ENCODE measurements around the gene SCTR.

SCTR gene

GRCh38 chr2:119440873-119441272 is 83.4 kb downstream of the SCTR start:
- Histone ChIP-seq H3K36me3 (ENCODE audit: control insufficient read depth, insufficient read depth, low read length) (peaks cover 8% of the 10 kb centered on the region; the same call in 1 of the 2 replicates), H3K9me3 (ENCODE audit: control insufficient read depth, insufficient read depth, low read length) (no peaks in the 10 kb centered on the region), H3K4me3 (ENCODE audit: low read depth, low read length) (no peak overlapping the region), H3K9ac (ENCODE audit: low read depth, low read length) (no peak overlapping the region), H3K27ac (ENCODE audit: low read depth, low read length) (no peak overlapping the region), H3K27me3 (ENCODE audit: control insufficient read depth, insufficient read depth, low read length) (no peaks in the 10 kb centered on the region), H3K4me1 (ENCODE audit: control insufficient read depth, insufficient read depth, low read length) (no peaks in the 10 kb centered on the region)

GRCh38 chr2:119440501-119440870 is 83.8 kb downstream of the SCTR start:
- H3K4me3 ChIP-seq (ENCODE audit: low read depth, low read length): no peak overlapping the region
- H3K27ac ChIP-seq (ENCODE audit: low read depth, low read length): no peak overlapping the region
- H3K9ac ChIP-seq (ENCODE audit: low read depth, low read length): no peak overlapping the region
- H3K27me3 ChIP-seq (ENCODE audit: control insufficient read depth, insufficient read depth, low read length): no peaks in the 10 kb centered on the region
- no peaks in the 10 kb centered on the region for H3K4me1 ChIP-seq (ENCODE audit: control insufficient read depth, insufficient read depth, low read length)
- H3K36me3 ChIP-seq (ENCODE audit: control insufficient read depth, insufficient read depth, low read length): peaks cover 8% of the 10 kb centered on the region; the same call in 1 of the 2 replicates
- H3K9me3 ChIP-seq (ENCODE audit: control insufficient read depth, insufficient read depth, low read length): no peaks in the 10 kb centered on the region

GRCh38 chr2:119439574-119440500 is 84.4 kb downstream of the SCTR start:
- Histone ChIP-seq H3K27ac (ENCODE audit: low read depth, low read length) (no peak overlapping the region), H3K36me3 (ENCODE audit: control insufficient read depth, insufficient read depth, low read length) (peaks cover 8% of the 10 kb centered on the region; the same call in 1 of the 2 replicates), H3K4me3 (ENCODE audit: low read depth, low read length) (no peak overlapping the region), H3K27me3 (ENCODE audit: control insufficient read depth, insufficient read depth, low read length) (no peaks in the 10 kb centered on the region), H3K9ac (ENCODE audit: low read depth, low read length) (no peak overlapping the region), H3K9me3 (ENCODE audit: control insufficient read depth, insufficient read depth, low read length) (no peaks in the 10 kb centered on the region), H3K4me1 (ENCODE audit: control insufficient read depth, insufficient read depth, low read length) (peaks cover 6% of the 10 kb centered on the region)

- H3K27me3 ChIP-seq (ENCODE audit: control insufficient read depth, insufficient read depth, low read length): no peaks in the 10 kb centered on the region
- H3K36me3 ChIP-seq (ENCODE audit: control insufficient read depth, insufficient read depth, low read length): peaks cover 8% of the 10 kb centered on the region; the same call in 1 of the 2 replicates
- H3K9me3 ChIP-seq (ENCODE audit: control insufficient read depth, insufficient read depth, low read length): no peaks in the 10 kb centered on the region
- no peak overlapping the region for H3K4me3 ChIP-seq (ENCODE audit: low read depth, low read length)
- no peak overlapping the region for H3K27ac ChIP-seq (ENCODE audit: low read depth, low read length)
- no peak overlapping the region for H3K9ac ChIP-seq (ENCODE audit: low read depth, low read length)
- H3K4me1 ChIP-seq (ENCODE audit: control insufficient read depth, insufficient read depth, low read length): peaks cover 16% of the 10 kb centered on the region
Observed at GRCh38 chr2:119438726-119439284, 85.5 kb downstream of the SCTR start.

GRCh38 chr2:119438128-119438656 is 86.1 kb downstream of the SCTR start:
- no peak overlapping the region for H3K27ac ChIP-seq (ENCODE audit: low read depth, low read length)
- no peaks in the 10 kb centered on the region for H3K27me3 ChIP-seq (ENCODE audit: control insufficient read depth, insufficient read depth, low read length)
- H3K36me3 ChIP-seq (ENCODE audit: control insufficient read depth, insufficient read depth, low read length): peaks cover 8% of the 10 kb centered on the region; the same call in 1 of the 2 replicates
- no peak overlapping the region for H3K4me3 ChIP-seq (ENCODE audit: low read depth, low read length)
- H3K4me1 ChIP-seq (ENCODE audit: control insufficient read depth, insufficient read depth, low read length): peaks cover 22% of the 10 kb centered on the region
- H3K9me3 ChIP-seq (ENCODE audit: control insufficient read depth, insufficient read depth, low read length): no peaks in the 10 kb centered on the region
- no peak overlapping the region for H3K9ac ChIP-seq (ENCODE audit: low read depth, low read length)

- no peaks in the 10 kb centered on the region for H3K9me3 ChIP-seq (ENCODE audit: control insufficient read depth, insufficient read depth, low read length)
- no peak overlapping the region for H3K9ac ChIP-seq (ENCODE audit: low read depth, low read length)
- peaks cover 7% of the 10 kb centered on the region; the same call in 1 of the 2 replicates for H3K27me3 ChIP-seq (ENCODE audit: control insufficient read depth, insufficient read depth, low read length)
- H3K36me3 ChIP-seq (ENCODE audit: control insufficient read depth, insufficient read depth, low read length): peaks cover 8% of the 10 kb centered on the region; the same call in 1 of the 2 replicates
- H3K4me3 ChIP-seq (ENCODE audit: low read depth, low read length): no peak overlapping the region
- no peak overlapping the region for H3K27ac ChIP-seq (ENCODE audit: low read depth, low read length)
- H3K4me1 ChIP-seq (ENCODE audit: control insufficient read depth, insufficient read depth, low read length): peaks cover 27% of the 10 kb centered on the region
Observed at GRCh38 chr2:119436993-119437772, 87.1 kb downstream of the SCTR start.

- no peaks in the 10 kb centered on the region for H3K9me3 ChIP-seq (ENCODE audit: control insufficient read depth, insufficient read depth, low read length)
- no peak overlapping the region for H3K27ac ChIP-seq (ENCODE audit: low read depth, low read length)
- H3K4me3 ChIP-seq (ENCODE audit: low read depth, low read length): no peak overlapping the region
- H3K27me3 ChIP-seq (ENCODE audit: control insufficient read depth, insufficient read depth, low read length): peaks cover 8% of the 10 kb centered on the region; the same call in 1 of the 2 replicates
- H3K9ac ChIP-seq (ENCODE audit: low read depth, low read length): no peak overlapping the region
- H3K36me3 ChIP-seq (ENCODE audit: control insufficient read depth, insufficient read depth, low read length): peaks cover 8% of the 10 kb centered on the region; the same call in 1 of the 2 replicates
- H3K4me1 ChIP-seq (ENCODE audit: control insufficient read depth, insufficient read depth, low read length): peaks cover 30% of the 10 kb centered on the region
Observed at GRCh38 chr2:119435953-119436297, 88.4 kb downstream of the SCTR start.

- no peak overlapping the region for H3K27ac ChIP-seq (ENCODE audit: low read depth, low read length)
- peaks cover 8% of the 10 kb centered on the region; the same call in 1 of the 2 replicates for H3K36me3 ChIP-seq (ENCODE audit: control insufficient read depth, insufficient read depth, low read length)
- H3K4me3 ChIP-seq (ENCODE audit: low read depth, low read length): no peak overlapping the region
- no peak overlapping the region for H3K9ac ChIP-seq (ENCODE audit: low read depth, low read length)
- peaks cover 9% of the 10 kb centered on the region for H3K27me3 ChIP-seq (ENCODE audit: control insufficient read depth, insufficient read depth, low read length)
- H3K4me1 ChIP-seq (ENCODE audit: control insufficient read depth, insufficient read depth, low read length): peaks cover 36% of the 10 kb centered on the region
- H3K9me3 ChIP-seq (ENCODE audit: control insufficient read depth, insufficient read depth, low read length): no peaks in the 10 kb centered on the region
Observed at GRCh38 chr2:119435081-119435952, 89.0 kb downstream of the SCTR start.

- H3K36me3 ChIP-seq (ENCODE audit: control insufficient read depth, insufficient read depth, low read length): peaks cover 8% of the 10 kb centered on the region; the same call in 1 of the 2 replicates
- H3K4me3 ChIP-seq (ENCODE audit: low read depth, low read length): no peak overlapping the region
- peaks cover 14% of the 10 kb centered on the region for H3K27me3 ChIP-seq (ENCODE audit: control insufficient read depth, insufficient read depth, low read length)
- no peak overlapping the region for H3K9ac ChIP-seq (ENCODE audit: low read depth, low read length)
- H3K4me1 ChIP-seq (ENCODE audit: control insufficient read depth, insufficient read depth, low read length): peaks cover 37% of the 10 kb centered on the region
- no peaks in the 10 kb centered on the region for H3K9me3 ChIP-seq (ENCODE audit: control insufficient read depth, insufficient read depth, low read length)
- H3K27ac ChIP-seq (ENCODE audit: low read depth, low read length): no peak overlapping the region
Observed at GRCh38 chr2:119434664-119435063, 89.6 kb downstream of the SCTR start.

All from HUES48 (cell line).